Kidney (tissue), 14 donors: ENCODE measurements around the gene PANX3. TPM values are rescaled to one million over a fixed set of nuclear protein-coding genes. Genes with fewer than 3 reads are reported as not detected.

Experiments
- DNase-seq, 5 donors: peaks; one replicate each; pipeline ENCODE4 v3.0.0-alpha.2; 2013 to 2020
- FAIRE-seq: peaks from 2 replicates; lab custom pipeline; 2012; peaks lifted over from hg19 to GRCh38; lab: Jason Lieb, UNC
- H3K27ac ChIP-seq, 2 donors: one replicate each; pipeline ENCODE4 v1.7.0; 2013; ENCODE audit warnings: low read depth in 2 of 2, low read length in 2 of 2, inconsistent platforms in 1 of 2
- H3K27me3 ChIP-seq: one replicate; pipeline ENCODE4 v1.7.1; 2013; ENCODE audit warnings: low read length, inconsistent platforms; ENCODE audit not compliant: control insufficient read depth, insufficient read depth
- H3K36me3 ChIP-seq, 3 donors: one replicate each; pipeline versions ENCODE4 v1.7.0 to v1.7.1; 2013; ENCODE audit warnings: low read length in 3 of 3, control low read depth in 1 of 3, inconsistent platforms in 1 of 3; ENCODE audit not compliant: insufficient read depth in 3 of 3, control insufficient read depth in 2 of 3
- H3K4me1 ChIP-seq, 3 donors: one replicate each; pipeline versions ENCODE4 v1.7.0 to v1.7.1; 2013; ENCODE audit warnings: low read length in 3 of 3, inconsistent platforms in 1 of 3, low read depth in 1 of 3; ENCODE audit not compliant: control insufficient read depth in 2 of 3, insufficient read depth in 2 of 3
- H3K4me3 ChIP-seq, 3 donors: one replicate each; pipeline versions ENCODE4 v1.7.0 to v1.8.1; 2013; ENCODE audit warnings: low read length in 3 of 3, control low read depth in 1 of 3, inconsistent platforms in 1 of 3
- H3K9ac ChIP-seq, 3 donors: one replicate each; pipeline versions ENCODE4 v1.7.0 to v1.7.1; 2013; ENCODE audit warnings: low read length in 3 of 3, control low read depth in 1 of 3, inconsistent platforms in 1 of 3
- H3K9me3 ChIP-seq, 3 donors: one replicate each; pipeline versions ENCODE4 v1.7.0 to v1.7.1; 2013; ENCODE audit warnings: low read length in 3 of 3, control low read depth in 1 of 3, inconsistent platforms in 1 of 3; ENCODE audit not compliant: control insufficient read depth in 2 of 3, insufficient read depth in 1 of 3
- intact Hi-C: fragments of 100-400 bp; cut with DNase I; formaldehyde crosslinking; loops from one replicate; pipeline ENCODE4 v1.11.1; 2022
- polyA plus RNA-seq: library from polyadenylated mRNA; stranded (reverse); fragments of 350-450 nt; fragmentation: Illumina TruSeq; extraction: RNeasy Lipid Tissue Mini Kit (QIAGEN cat#74804); gene quantifications from one replicate; pipeline ENCODE4 v1.2.3, GENCODE V29; 2014; ENCODE audit warnings: low read depth, low replicate concordance; ENCODE audit not compliant: insufficient read depth
- total RNA-seq: library from RNA; stranded (reverse); fragmentation: NEBNext Ultra II Directional; extraction: Animal tissue kit (Norgen Biotek cat#: 25700); gene quantifications from one replicate; pipeline ENCODE4 v1.2.1, GENCODE V29; 2021
- TF ChIP-seq, protein P1 (sequence below): IDR thresholded peaks from 3 replicates; pipeline ENCODE4 v1.5.1; 2012; ENCODE audit warnings: mild to moderate bottlenecking, moderate library complexity, borderline replicate concordance; ENCODE audit not compliant: insufficient read depth; ENCODE audit errors: extremely low read depth
- donor health status: control.
- donor health status: control.
- donor health status: control.
- donor health status: control.
- donor health status: control.
- donor health status: DM: yes; HTN: yes; CAD: no.
- donor health status: Normal renal cell carcinoma (clear cell type).

PANX3 gene
- total and polyA plus RNA-seq, 2 donors from 2014 or later, result not detected

GRCh38 chr11:124586238-124586860, 24.9 kb upstream of the PANX3 start:
- intact Hi-C loops, result loop anchor here (10.0 kb wide), 1 partner anchor 172 kb away; no protein-coding TSS in a partner anchor
- H3K36me3 ChIP-seq, result no peaks in the 10 kb centered on the region
- no peak overlapping the region for H3K4me3 ChIP-seq
- H3K27me3 ChIP-seq, result no peaks in the 10 kb centered on the region
- no peak overlapping the region for H3K9ac ChIP-seq
- DNase-seq (peak in 4 of 5 donors; percentile 34 to 84 (median 54)), FAIRE-seq (peak; percentile 83)
- TF ChIP-seq, protein P1, sequence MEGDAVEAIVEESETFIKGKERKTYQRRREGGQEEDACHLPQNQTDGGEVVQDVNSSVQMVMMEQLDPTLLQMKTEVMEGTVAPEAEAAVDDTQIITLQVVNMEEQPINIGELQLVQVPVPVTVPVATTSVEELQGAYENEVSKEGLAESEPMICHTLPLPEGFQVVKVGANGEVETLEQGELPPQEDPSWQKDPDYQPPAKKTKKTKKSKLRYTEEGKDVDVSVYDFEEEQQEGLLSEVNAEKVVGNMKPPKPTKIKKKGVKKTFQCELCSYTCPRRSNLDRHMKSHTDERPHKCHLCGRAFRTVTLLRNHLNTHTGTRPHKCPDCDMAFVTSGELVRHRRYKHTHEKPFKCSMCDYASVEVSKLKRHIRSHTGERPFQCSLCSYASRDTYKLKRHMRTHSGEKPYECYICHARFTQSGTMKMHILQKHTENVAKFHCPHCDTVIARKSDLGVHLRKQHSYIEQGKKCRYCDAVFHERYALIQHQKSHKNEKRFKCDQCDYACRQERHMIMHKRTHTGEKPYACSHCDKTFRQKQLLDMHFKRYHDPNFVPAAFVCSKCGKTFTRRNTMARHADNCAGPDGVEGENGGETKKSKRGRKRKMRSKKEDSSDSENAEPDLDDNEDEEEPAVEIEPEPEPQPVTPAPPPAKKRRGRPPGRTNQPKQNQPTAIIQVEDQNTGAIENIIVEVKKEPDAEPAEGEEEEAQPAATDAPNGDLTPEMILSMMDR, result peak; percentile 79
- H3K27ac ChIP-seq, result no peak overlapping the region
- no peaks in the 10 kb centered on the region for H3K4me1 ChIP-seq
- no peaks in the 10 kb centered on the region for H3K9me3 ChIP-seq

GRCh38 chr11:124591430-124591829, 19.8 kb upstream of the PANX3 start:
- Histone ChIP-seq H3K4me3 (no peak overlapping the region), H3K9ac (no peak overlapping the region), H3K27me3 (no peaks in the 10 kb centered on the region), H3K27ac (no peak overlapping the region), H3K36me3 (no peaks in the 10 kb centered on the region), H3K4me1 (no peaks in the 10 kb centered on the region), H3K9me3 (no peaks in the 10 kb centered on the region)
- no peak for DNase-seq
- no peak for FAIRE-seq
- TF ChIP-seq, protein P1, result no peak
- intact Hi-C loops, result no loop called here

DNA sequence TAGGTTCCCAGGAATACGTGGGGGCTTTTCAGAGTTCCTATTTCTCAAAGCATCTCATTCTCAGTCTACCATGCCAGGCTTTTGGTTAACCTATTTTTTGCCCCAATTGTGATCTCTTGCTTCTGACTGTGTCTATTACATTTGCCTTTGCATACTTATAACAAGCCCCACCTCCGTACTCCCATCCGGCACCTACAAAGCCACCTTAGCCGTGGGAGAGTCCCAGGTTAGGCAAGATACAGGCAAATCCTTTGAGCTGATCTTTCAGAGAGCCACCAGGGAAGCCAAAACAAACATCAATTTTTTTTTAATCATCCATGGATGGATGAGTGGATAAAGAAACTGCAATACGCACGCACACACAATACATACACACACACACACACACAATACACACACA, 18.6 kb upstream of the PANX3 start:
- Histone ChIP-seq H3K4me1 (no peaks in the 10 kb centered on the region), H3K9me3 (no peaks in the 10 kb centered on the region), H3K9ac (no peak overlapping the region), H3K36me3 (no peaks in the 10 kb centered on the region), H3K27ac (no peak overlapping the region), H3K4me3 (no peak overlapping the region), H3K27me3 (no peaks in the 10 kb centered on the region)
- DNase-seq (no peak), FAIRE-seq (no peak)
- intact Hi-C loops, result no loop called here
- TF ChIP-seq, protein P1, result no peak
